GM19099 (cell line): ENCODE results near the gene AP3D1.

ENCODE experiments used
- POLR2A ChIP-seq: IDR thresholded peaks from 3 replicates; pipeline ENCODE4 v1.6.1; 2011; ENCODE audit warnings: low read depth; ENCODE audit not compliant: insufficient read length; ENCODE audit errors: extremely low read depth

Gene AP3D1

GRCh38 chr19:2123682-2124387, 27.5 kb downstream of the AP3D1 start:
- TF ChIP-seq POLR2A: no peak

- no peak for TF ChIP-seq POLR2A
These were observed 28.4 kb downstream of the AP3D1 start for GRCh38 chr19:2122982-2123381.

DNA sequence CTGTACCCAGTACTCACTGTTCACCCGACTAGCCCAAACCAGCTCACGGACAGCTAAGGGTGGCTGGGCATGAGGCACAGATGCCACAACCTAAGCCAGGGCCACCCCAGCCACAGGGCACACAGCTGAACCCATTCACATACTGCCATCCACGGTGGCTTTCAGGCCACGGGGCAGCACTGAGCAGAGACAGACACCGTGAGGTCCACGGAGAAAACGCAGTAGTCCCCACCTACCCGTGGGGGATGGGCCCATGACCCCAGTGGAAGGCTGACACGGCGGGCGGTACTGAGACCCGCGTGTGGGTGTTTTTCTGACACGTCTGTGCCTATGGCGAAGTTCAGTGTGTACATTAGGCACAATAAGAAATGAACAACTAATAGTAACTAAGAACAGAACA, 29.1 kb downstream of the AP3D1 start:
- no peak for TF ChIP-seq POLR2A

DNA sequence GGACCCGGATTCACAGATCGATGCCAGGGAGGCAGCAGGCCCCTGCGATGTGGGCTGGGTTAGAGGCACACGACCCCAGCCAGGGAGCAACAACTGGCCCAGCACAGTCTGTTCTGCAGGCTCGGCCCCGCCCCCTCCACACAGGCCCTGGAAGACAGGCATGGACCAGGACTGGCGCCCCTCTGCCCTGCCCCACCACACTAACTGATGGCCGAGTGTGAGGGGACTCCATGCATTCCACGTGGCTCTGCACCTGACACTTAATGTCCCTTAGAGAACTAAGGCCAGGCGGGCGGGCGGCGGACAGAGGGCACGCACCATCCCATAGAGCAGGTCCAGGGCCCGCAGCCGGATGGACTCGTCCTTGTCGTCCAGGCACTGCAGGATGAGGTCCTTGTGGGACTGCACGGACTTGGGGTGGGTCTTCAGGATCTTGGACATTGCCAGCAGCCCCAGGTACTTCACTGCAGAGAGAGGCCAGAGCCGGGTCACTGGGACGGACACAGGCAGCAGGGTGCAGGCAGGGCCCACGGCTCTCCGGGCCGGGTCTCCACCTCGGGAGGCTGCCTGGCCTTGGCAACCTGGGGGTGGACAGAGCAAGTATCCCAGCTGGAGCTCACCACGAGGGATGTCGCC, 29.8 kb downstream of the AP3D1 start:
- no peak for TF ChIP-seq POLR2A

- TF ChIP-seq POLR2A: no peak
These were observed 30.5 kb downstream of the AP3D1 start for GRCh38 chr19:2120821-2121220.

GRCh38 chr19:2119921-2120785, 31.2 kb downstream of the AP3D1 start:
- TF ChIP-seq POLR2A: no peak

DNA sequence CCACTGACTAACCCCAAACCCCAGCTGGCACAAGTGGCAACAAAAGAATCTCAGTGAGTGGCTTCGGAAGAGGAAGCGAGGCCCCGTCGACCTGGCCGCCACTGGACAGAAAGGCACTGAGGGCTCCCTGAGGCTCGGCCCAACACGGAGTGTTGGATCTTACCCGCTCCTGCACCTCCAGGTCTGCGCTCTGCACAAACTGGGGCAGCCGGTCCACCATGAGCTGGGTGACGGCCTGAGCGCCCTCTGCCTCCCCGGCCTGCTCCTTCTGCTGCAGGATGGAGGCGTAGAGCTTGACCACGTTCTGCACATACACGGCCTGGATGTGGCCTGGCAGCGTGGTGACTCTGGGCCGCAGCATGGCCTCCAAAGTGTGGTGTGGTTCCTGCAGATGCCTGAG, 32.9 kb downstream of the AP3D1 start:
- TF ChIP-seq POLR2A: no peak

DNA sequence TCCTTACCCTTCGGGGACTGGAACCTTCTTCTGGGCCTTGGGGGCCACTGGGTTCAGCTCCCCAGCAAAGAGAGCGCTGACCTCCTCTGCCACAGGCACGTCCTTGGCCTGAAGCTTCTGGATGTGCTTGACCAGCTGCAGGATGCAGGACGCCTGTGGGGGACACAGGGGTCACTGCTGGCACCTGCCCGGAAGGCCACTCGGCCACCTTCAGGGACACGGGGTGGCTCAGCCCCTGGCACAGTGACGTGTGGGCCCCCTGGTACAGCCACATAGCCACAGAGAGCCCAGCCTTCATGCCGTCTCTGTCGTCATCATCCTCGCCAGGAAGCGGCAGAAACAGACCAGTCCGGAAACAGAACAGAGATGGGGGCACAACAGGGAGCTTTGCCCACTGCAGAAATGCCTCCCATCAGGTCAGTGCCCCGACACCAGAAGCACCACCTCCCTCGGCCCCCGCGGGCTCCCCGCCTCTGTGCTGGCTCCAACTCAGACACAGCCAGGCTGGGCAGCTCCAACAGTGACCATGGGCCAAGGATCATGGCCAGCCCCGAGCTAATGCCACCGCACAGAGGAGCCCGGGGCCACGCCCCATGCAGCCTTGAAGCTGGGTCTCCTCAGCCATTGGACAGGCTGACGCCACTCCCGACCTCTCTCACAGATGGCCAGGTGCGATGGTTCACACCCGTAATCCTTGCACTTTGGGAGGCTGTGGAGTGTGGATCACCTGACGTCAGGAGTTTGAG, 34.0 kb downstream of the AP3D1 start:
- no peak for TF ChIP-seq POLR2A

- no peak for TF ChIP-seq POLR2A
These were observed 34.9 kb downstream of the AP3D1 start for GRCh38 chr19:2116507-2116906.

- TF ChIP-seq POLR2A: no peak
These were observed 35.4 kb downstream of the AP3D1 start for GRCh38 chr19:2115911-2116426.

- TF ChIP-seq POLR2A: no peak
These were observed 36.0 kb downstream of the AP3D1 start for GRCh38 chr19:2115324-2115723.

GRCh38 chr19:2114821-2115220, 36.5 kb downstream of the AP3D1 start:
- no peak for TF ChIP-seq POLR2A

DNA sequence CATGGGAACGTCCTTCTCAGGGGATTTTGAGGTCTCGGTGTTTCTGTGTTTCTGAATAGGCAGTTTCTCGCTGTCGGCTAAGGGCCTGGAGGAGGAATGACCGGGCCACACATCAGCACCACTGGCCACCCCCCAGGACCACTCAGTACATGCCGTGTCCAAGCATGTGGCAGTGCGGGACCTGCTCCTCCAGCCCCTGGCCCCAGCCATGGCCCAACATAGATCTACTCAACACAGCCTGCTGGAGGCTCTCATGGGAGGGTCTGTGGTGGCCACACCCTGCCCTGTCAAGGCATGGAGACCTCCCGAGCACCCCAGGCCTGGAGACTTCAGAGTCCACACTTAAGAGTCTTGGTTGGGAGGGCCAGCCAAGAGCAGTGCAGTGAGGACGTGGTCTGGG, 37.1 kb downstream of the AP3D1 start:
- TF ChIP-seq POLR2A: no peak

GRCh38 chr19:2113439-2114211, 37.7 kb downstream of the AP3D1 start:
- no peak for TF ChIP-seq POLR2A
